NT2/D1 (cell line): ENCODE data around the gene KLK5.

Source experiments
- DNase-seq: peaks from one replicate; pipeline ENCODE4 v3.0.0-alpha.2; 2011; ENCODE audit warnings: low read depth, low spot score
- H3K27me3 ChIP-seq: 2 replicates; pipeline ENCODE4 v1.6.0; 2011; ENCODE audit warnings: mild to moderate bottlenecking; ENCODE audit not compliant: insufficient read length, insufficient read depth
- H3K36me3 ChIP-seq: 2 replicates; pipeline ENCODE4 v1.6.1; 2011; ENCODE audit warnings: mild to moderate bottlenecking, low read length, mixed read lengths; ENCODE audit not compliant: insufficient read depth, insufficient read length
- H3K4me1 ChIP-seq: 2 replicates; pipeline ENCODE4 v1.5.1; 2011; ENCODE audit not compliant: insufficient read depth, insufficient read length
- H3K4me3 ChIP-seq: 2 replicates; pipeline ENCODE4 v1.5.1; 2011; ENCODE audit warnings: low read depth; ENCODE audit not compliant: insufficient read length
- H3K9ac ChIP-seq: 2 replicates; pipeline ENCODE4 v1.6.0; 2011; ENCODE audit warnings: low read depth; ENCODE audit not compliant: insufficient read length
- H3K9me3 ChIP-seq: 2 replicates; pipeline ENCODE4 v1.5.1; 2011; ENCODE audit warnings: mild to moderate bottlenecking, low read length; ENCODE audit not compliant: insufficient read depth
- SUZ12 ChIP-seq: IDR thresholded peaks from 2 replicates; pipeline ENCODE4 v1.6.1; 2011; ENCODE audit not compliant: insufficient read length, insufficient read depth; ENCODE audit errors: extremely low read depth
- YY1 ChIP-seq: IDR thresholded peaks from 2 replicates; pipeline ENCODE4 v1.6.1; 2011; ENCODE audit not compliant: insufficient read length, insufficient read depth
- ZNF274 ChIP-seq: IDR thresholded peaks from 2 replicates; pipeline ENCODE4 v1.6.1; 2011; ENCODE audit warnings: mild to moderate bottlenecking, low read depth, low read length

KLK5 gene

GRCh38 chr19:50921426-50922316 is 31.2 kb downstream of the KLK5 start:
- H3K4me1 ChIP-seq = no peaks in the 10 kb centered on the region
- no peaks in the 10 kb centered on the region for H3K36me3 ChIP-seq
- DNase-seq = no peak
- no peak overlapping the region for H3K4me3 ChIP-seq
- TF ChIP-seq YY1 (no peak), SUZ12 (no peak), ZNF274 (no peak)
- H3K27me3 ChIP-seq = peaks cover 20% of the 10 kb centered on the region
- H3K9ac ChIP-seq = no peak overlapping the region
- H3K9me3 ChIP-seq = no peaks in the 10 kb centered on the region

GRCh38 chr19:50916069-50916468 is 36.8 kb downstream of the KLK5 start:
- no peak for TF ChIP-seq YY1

GRCh38 chr19:50912727-50913716 is 39.8 kb downstream of the KLK5 start:
- Histone ChIP-seq H3K9ac (no peak overlapping the region), H3K27me3 (peaks cover 12% of the 10 kb centered on the region), H3K4me3 (no peak overlapping the region), H3K4me1 (peaks cover 6% of the 10 kb centered on the region), H3K9me3 (no peaks in the 10 kb centered on the region), H3K36me3 (no peaks in the 10 kb centered on the region)
- DNase-seq = no peak
- TF ChIP-seq ZNF274 = no peak
- TF ChIP-seq YY1 = no peak
- TF ChIP-seq SUZ12 = no peak

More at GRCh38 chr19:50916069-50916468, 36.8 kb downstream of the KLK5 start:
- DNase-seq = no peak
- Histone ChIP-seq H3K4me3 (no peak overlapping the region), H3K9ac (no peak overlapping the region), H3K9me3 (no peaks in the 10 kb centered on the region), H3K4me1 (no peaks in the 10 kb centered on the region), H3K27me3 (peaks cover 18% of the 10 kb centered on the region), H3K36me3 (no peaks in the 10 kb centered on the region)

GRCh38 chr19:50912102-50912599 is 40.7 kb downstream of the KLK5 start:
- H3K27me3 ChIP-seq = peaks cover 12% of the 10 kb centered on the region

GRCh38 chr19:50911206-50912101 is 41.4 kb downstream of the KLK5 start, which contains the start of gene KLK4:
Gene KLK4 (minus strand): TSS chr19:50911395. CDS start chr19:50910738, 657 bp downstream.
- DNase-seq = no peak
- H3K4me3 ChIP-seq = no peak within 1 kb of the TSS
- no peak within 1 kb of the TSS for H3K9ac ChIP-seq
- no peaks in the 10 kb centered on the region for H3K36me3 ChIP-seq
- TF ChIP-seq ZNF274 (no peak), SUZ12 (no peak), YY1 (no peak)
- peaks cover 6% of the 10 kb centered on the region for H3K4me1 ChIP-seq
- H3K27me3 ChIP-seq = peaks cover 12% of the 10 kb centered on the region
- H3K9me3 ChIP-seq = no peaks in the 10 kb centered on the region

More at GRCh38 chr19:50912102-50912599, 40.7 kb downstream of the KLK5 start:
- Histone ChIP-seq H3K9ac (no peak overlapping the region), H3K9me3 (no peaks in the 10 kb centered on the region), H3K36me3 (no peaks in the 10 kb centered on the region), H3K4me3 (no peak overlapping the region), H3K4me1 (peaks cover 6% of the 10 kb centered on the region)
- no peak for TF ChIP-seq ZNF274
- TF ChIP-seq SUZ12 = no peak
- no peak for TF ChIP-seq YY1
- no peak for DNase-seq

- no peak for TF ChIP-seq ZNF274
- TF ChIP-seq YY1 = no peak
- no peak for TF ChIP-seq SUZ12
- H3K27me3 ChIP-seq = peaks cover 12% of the 10 kb centered on the region
- no peaks in the 10 kb centered on the region for H3K9me3 ChIP-seq
- H3K4me3 ChIP-seq = no peak overlapping the region
- H3K36me3 ChIP-seq = no peaks in the 10 kb centered on the region
- H3K4me1 ChIP-seq = peaks cover 6% of the 10 kb centered on the region
- DNase-seq = no peak
- no peak overlapping the region for H3K9ac ChIP-seq
Measured at GRCh38 chr19:50910722-50911121, 42.1 kb downstream of the KLK5 start.
